Activated naive CD4-positive, alpha-beta T cell treated with anti-CD3 and anti-CD28 coated beads, Interleukin-2, amount 50 U/mL, for 72 hours (primary cell): ENCODE data around the gene ZNF821. TPM values are rescaled to one million over a fixed set of nuclear protein-coding genes. Genes with fewer than 3 reads are reported as not detected.
A peak's percentile ranks its signal among the peaks of the same experiment; 100 is the strongest.
"Not testable (repeated sequence)": the region's sequence is repeated elsewhere in the genome, so short reads cannot be mapped to it uniquely, and the experiment has no call there.

Experiments
- ATAC-seq, 2 donors: fragments of 150-1000 bp; cut with Tn5 transposase; 2 replicates each; pipeline ENCODE4 v1.10.0; 2021; ENCODE audit warnings: mild to moderate bottlenecking in 2 of 2, moderate library complexity in 2 of 2
- DNase-seq, 2 donors: peaks; one replicate each; pipeline ENCODE4 v3.0.0; 2021 to 2022; ENCODE audit warnings: low spot score in 2 of 2
- H3K27ac Mint-ChIP-seq, 2 donors: one replicate each; pipeline ENCODE4 v1.8.0; 2022; ENCODE audit warnings: mild to moderate bottlenecking in 2 of 2, mixed read lengths in 2 of 2
- H3K36me3 Mint-ChIP-seq, 2 donors: one replicate each; pipeline ENCODE4 v1.8.0; 2022; ENCODE audit warnings: mixed read lengths in 2 of 2
- H3K9me3 Mint-ChIP-seq, 2 donors: one replicate each; pipeline ENCODE4 v1.8.0; 2022; ENCODE audit warnings: mixed read lengths in 2 of 2
- total RNA-seq, 2 donors: library from RNA; stranded (reverse); gene quantifications; one replicate each; pipeline ENCODE4 v1.2.3, GENCODE V29; 2022

ZNF821 gene
- total RNA-seq, 2 donors from 2014 or later = 6.6 to 7.3 TPM

DNA sequence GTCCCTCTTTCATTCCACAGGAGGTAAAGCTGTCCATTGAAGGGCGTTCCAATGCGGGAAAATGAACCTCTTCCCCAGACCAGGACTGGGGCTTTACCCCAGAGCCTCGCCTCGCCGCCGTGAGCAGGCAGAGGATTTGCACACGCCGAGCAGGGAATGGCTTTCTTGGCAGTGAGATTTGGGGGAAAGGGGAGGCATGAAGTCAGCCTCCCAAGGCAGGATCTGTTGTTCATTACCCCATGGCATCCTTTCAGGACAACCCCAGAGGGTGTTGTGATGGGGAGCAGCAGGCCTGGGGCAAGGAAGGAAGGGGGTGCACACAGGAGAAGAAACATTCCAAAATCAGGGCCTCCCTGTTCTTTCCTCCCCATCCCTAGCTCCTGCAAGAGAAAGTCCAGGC, 32.2 kb downstream of the ZNF821 start:
- DNase-seq (no peak), ATAC-seq (no peak)
- Mint-ChIP-seq H3K9me3 (no peaks in the 10 kb centered on the region), H3K27ac (no peak overlapping the region), H3K36me3 (peaks cover 9 to 11% of the 10 kb centered on the region in 2 donors)

DNA sequence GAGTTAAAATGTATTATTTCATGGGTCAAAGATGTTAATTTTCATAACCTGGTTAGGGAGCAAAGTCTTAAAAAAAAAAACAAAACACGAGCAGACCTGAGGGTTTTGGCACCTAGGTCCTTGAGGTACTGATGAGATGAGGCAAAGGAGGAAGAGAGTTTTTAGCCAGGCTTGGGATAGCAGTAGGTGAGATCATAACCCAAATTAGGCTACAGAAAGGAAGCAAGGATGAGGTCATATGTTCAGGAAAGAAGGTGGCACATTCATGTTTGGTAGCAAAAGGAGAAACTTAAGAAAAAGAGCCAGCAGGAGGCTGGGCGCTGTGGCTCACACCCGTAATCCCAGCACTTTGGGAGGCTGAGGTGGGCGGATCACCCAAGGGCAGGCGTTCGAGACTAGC, 35.4 kb downstream of the ZNF821 start:
- ATAC-seq (no peak), DNase-seq (no peak)
- Mint-ChIP-seq H3K36me3 (peaks cover 11 to 16% of the 10 kb centered on the region in 2 donors), H3K27ac (no peak overlapping the region), H3K9me3 (no peaks in the 10 kb centered on the region)

GRCh38 chr16:71847096-71847495, 36.9 kb downstream of the ZNF821 start:
- DNase-seq = no peak

DNA sequence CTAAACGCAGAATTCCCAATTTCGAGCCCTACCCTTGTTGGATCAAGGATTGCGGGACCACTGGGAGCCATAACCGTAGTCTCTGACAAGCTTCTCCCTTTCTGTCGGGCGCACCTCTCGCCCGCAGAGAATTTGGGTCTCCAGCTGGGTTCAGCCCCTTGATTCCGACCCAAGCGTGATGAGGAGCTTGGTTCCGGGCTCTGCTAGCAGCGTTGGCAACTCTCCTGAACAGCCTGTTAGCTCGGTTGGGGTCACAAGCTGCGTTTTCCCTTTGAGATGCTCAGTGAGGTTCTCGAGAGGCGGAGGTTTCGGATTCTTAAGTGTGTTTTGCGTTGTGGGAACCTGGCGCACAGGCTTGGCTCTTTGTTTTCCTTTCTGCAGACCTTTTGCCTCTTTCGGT, 37.6 kb downstream of the ZNF821 start:
- DNase-seq (peak in 1 of 2 donors; percentile 17), ATAC-seq (no peak)
- Mint-ChIP-seq H3K9me3 (no peaks in the 10 kb centered on the region), H3K36me3 (peaks cover 5 to 16% of the 10 kb centered on the region in 2 donors), H3K27ac (peak overlapping the region; percentile 91 to 96)

More at GRCh38 chr16:71847096-71847495, 36.9 kb downstream of the ZNF821 start:
- H3K27ac Mint-ChIP-seq = peak overlapping the region; percentile 85 to 96
- H3K36me3 Mint-ChIP-seq = peaks cover 5 to 16% of the 10 kb centered on the region in 2 donors
- ATAC-seq = no peak
- no peaks in the 10 kb centered on the region for H3K9me3 Mint-ChIP-seq

DNA sequence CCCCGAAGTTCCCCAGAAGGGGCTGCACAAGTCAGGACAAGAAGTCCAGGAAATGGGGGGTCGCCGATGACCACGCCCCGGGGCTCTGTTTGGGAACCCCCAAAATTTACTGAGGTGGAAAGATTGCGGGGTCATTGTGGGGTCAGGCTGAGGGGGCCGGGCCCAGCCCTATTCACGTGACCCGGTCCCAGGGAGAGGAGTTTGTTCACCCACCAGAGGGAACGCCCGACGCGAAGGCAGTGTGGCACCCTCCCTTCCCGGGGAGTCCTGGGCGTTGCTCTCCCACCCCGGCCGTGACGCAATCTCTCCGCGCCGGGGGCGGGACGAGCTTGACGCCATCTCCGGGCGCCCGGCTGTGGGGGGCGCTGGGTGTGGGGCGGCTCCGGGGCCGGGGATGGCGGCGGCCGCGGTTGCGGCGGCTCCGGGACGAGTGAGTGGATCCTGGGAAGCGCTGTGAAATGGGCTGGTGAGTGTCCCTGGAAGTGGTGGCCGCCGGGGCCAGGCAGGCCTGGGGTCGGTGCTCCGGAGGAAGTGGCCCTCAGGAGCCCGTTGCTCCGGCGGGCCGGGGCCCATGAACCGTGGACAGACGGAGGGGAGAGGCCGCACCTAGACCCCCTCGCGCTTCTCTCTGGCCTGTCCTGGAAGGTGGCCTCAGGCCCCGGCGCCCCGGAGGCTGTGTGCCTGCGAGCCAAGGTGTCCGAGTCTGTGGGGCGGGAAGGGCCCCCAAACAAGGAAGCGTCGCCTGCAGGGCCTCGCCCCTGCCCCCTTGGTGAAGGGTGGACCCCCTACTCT, 38.1 kb downstream of the ZNF821 start, which contains the start of gene ATXN1L:
ATXN1L (plus strand) TSS at position 338 of the 792 bp plus-strand sequence. CDS start 3,765 bp downstream, outside the sequence.
- H3K9me3 Mint-ChIP-seq = no peaks in the 10 kb centered on the region
- peaks cover 5 to 16% of the 10 kb centered on the region in 2 donors for H3K36me3 Mint-ChIP-seq
- DNase-seq (peak; percentile 93 to 98), ATAC-seq (peak; percentile 82 to 88)
- H3K27ac Mint-ChIP-seq = peak within 1 kb of the TSS; percentile 91 to 96

- ATAC-seq (no peak), DNase-seq (no peak)
- H3K36me3 Mint-ChIP-seq = peaks cover 0 to 14% of the 10 kb centered on the region in 2 donors
- no peaks in the 10 kb centered on the region for H3K9me3 Mint-ChIP-seq
- no peak overlapping the region for H3K27ac Mint-ChIP-seq
Observed at GRCh38 chr16:71843572-71843971, 40.4 kb downstream of the ZNF821 start.

GRCh38 chr16:71840052-71840451, 43.9 kb downstream of the ZNF821 start:
- ATAC-seq = no peak

DNA sequence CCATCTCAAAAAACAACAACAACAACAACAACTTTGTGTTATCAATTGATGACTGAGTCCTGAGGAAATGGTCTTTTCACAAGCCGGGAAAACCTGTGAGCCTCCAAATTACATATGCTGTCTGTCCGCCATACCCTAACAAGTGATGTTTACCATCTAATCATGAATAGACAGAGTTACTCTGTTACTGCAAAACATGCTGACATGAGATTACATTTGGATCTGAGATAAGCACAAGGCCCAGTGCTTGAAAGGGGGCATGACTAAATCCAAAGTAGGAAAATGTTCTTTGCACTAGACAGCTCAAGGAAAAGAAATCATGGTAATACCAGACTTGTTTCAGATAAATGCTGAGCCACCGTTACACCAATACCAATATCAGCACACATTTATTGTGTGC, 46.8 kb downstream of the ZNF821 start:
- Mint-ChIP-seq H3K27ac (no peak overlapping the region), H3K9me3 (no peaks in the 10 kb centered on the region), H3K36me3 (no peaks in the 10 kb centered on the region)
- DNase-seq (no peak), ATAC-seq (no peak)

More at GRCh38 chr16:71840052-71840451, 43.9 kb downstream of the ZNF821 start:
- H3K27ac Mint-ChIP-seq = no peak overlapping the region
- no peaks in the 10 kb centered on the region for H3K9me3 Mint-ChIP-seq
- peaks cover 0 to under 1% of the 10 kb centered on the region in 2 donors for H3K36me3 Mint-ChIP-seq
- DNase-seq = no peak

GRCh38 chr16:71834291-71834690, 49.7 kb downstream of the ZNF821 start:
- Mint-ChIP-seq H3K9me3 (no peaks in the 10 kb centered on the region), H3K27ac (no peak overlapping the region), H3K36me3 (no peaks in the 10 kb centered on the region)
- ATAC-seq = no peak
- no peak for DNase-seq

DNA sequence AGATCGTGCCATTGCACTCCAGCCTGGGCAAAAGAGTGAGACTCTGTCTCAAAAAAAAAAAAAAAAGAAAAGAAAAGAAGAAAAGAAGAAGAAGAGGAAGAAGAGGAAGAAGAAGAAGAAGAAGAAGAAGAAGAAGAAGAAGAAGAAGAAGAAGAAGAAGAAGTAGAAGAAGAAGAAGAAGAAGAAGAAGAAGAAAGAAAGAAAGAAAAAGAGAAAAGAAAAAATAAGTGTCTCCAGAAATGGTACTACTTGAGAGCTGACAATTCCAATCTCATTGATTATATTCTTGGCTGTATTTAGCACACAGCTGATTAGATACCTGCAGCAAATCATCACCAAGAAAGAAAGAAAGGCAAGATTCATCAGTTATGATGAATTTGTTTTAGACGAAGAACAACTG, 51.9 kb downstream of the ZNF821 start:
- not testable (repeated sequence) for DNase-seq, H3K27ac Mint-ChIP-seq, H3K9me3 Mint-ChIP-seq, ATAC-seq, H3K36me3 Mint-ChIP-seq

- H3K27ac Mint-ChIP-seq, H3K9me3 Mint-ChIP-seq, DNase-seq, ATAC-seq, H3K36me3 Mint-ChIP-seq: not testable (repeated sequence)
Observed at GRCh38 chr16:71831698-71832097, 52.3 kb downstream of the ZNF821 start.

DNA sequence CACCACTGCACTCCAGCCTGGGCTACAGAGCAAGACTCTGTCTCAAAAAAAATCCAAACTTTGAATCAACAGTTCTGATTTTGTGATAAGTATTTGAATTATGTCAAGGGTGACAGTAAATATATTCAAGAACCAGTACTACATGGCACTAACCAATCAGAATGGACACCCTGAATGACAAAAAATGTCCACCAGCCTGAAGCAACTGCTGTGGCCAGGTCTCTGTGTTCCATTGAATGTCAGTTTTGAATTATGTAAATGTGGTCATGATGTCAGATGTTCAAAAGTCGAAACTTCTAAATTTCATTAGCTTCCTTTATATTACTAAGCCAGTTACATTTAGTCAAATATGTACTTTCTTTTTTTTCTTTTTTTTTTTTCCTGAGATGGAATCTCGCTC, 53.6 kb downstream of the ZNF821 start:
- ATAC-seq (peak in 1 of 2 donors; percentile 34), DNase-seq (no peak)
- peaks cover 0 to 8% of the 10 kb centered on the region in 2 donors for H3K9me3 Mint-ChIP-seq
- no peak overlapping the region for H3K27ac Mint-ChIP-seq
- H3K36me3 Mint-ChIP-seq = peaks cover 0 to 7% of the 10 kb centered on the region in 2 donors

DNA sequence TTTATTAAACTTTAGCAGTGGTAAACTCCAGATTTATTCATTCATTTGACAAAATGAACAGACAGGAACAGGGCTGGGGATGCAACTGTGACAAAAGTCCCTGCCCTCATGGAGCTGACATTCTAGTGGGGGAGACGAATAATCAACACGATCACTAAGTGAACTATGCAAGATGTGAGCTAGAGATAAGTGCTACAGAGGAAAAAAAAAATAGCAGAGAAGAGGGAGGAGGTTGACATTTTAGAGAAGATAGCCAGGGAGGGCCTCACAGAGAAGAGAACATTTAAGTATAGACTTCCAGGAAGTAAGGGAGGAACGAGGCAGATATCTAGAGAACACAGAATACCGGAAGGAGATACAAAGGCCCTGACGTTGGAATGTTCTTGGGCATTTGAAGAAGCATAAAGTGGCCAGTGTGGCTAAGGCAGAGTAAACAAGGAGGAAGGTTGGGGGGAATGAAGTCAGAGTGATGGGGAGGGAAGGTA, 57.4 kb downstream of the ZNF821 start:
- DNase-seq = no peak
- no peak for ATAC-seq
- Mint-ChIP-seq H3K36me3 (peaks cover 0 to 7% of the 10 kb centered on the region in 2 donors), H3K27ac (no peak overlapping the region), H3K9me3 (peaks cover 0 to 8% of the 10 kb centered on the region in 2 donors)

DNA sequence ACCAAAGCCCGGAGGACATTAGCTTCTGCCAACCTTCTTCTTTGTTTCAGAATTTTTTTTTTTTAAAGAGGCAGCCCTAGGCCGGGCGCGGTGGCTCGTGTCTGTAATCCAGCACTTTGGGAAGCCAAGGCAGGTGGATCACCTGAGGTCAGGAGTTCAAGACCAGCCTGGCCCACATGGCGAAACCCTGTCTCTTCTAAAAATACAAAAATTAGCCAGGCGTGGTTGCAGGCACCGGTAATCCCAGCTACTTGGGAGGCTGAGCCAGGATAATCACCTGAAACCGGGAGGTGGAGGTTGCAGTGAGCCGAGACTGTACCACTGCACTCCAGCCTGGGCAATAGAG, 66.9 kb downstream of the ZNF821 start:
- H3K9me3 Mint-ChIP-seq = not testable (repeated sequence)
- peak overlapping the region; percentile 85 to 94 for H3K27ac Mint-ChIP-seq
- ATAC-seq = peak in 1 of 2 donors; percentile 10

GRCh38 chr16:71811261-71811803, 72.7 kb downstream of the ZNF821 start:
- ATAC-seq = no peak
- Mint-ChIP-seq H3K9me3 (no peaks in the 10 kb centered on the region), H3K27ac (peak overlapping the region in 1 of 2 donors; percentile 55), H3K36me3 (peaks cover 11 to 14% of the 10 kb centered on the region in 2 donors)
- no peak for DNase-seq

More for the DNA sequence above, 66.9 kb downstream of the ZNF821 start:
- not testable (repeated sequence) for H3K36me3 Mint-ChIP-seq, DNase-seq

DNA sequence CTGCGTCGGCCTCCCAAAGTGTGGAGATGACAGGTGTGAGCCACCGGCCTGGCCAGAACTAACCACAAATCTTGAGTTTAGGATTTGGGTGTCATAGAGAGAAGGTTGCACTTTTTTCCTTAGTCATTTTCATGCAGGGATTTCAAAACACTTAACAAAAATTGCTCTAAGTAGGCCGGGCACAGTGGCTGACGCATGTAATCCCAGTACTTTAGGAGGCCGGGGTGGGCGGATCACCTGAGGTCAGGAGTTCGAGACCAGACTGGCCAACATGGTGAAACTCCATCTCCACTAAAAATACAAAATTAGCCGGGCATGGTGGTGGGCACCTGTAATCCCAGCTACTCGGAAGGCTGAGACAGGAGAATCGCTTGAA, 73.8 kb downstream of the ZNF821 start:
- H3K36me3 Mint-ChIP-seq = peaks cover 11 to 14% of the 10 kb centered on the region in 2 donors
- not testable (repeated sequence) for DNase-seq, ATAC-seq, H3K9me3 Mint-ChIP-seq
- H3K27ac Mint-ChIP-seq = peak overlapping the region; percentile 99 to 100
